ENCODE results near the gene TMEM117. TPM values are rescaled to one million over a fixed set of nuclear protein-coding genes. Genes with fewer than 3 reads are reported as not detected.
A peak's percentile ranks its signal among the peaks of the same experiment; 100 is the strongest.

Gene TMEM117
- total RNA-seq, 1 donor from 2014 or later, result 35.3 TPM

- no peaks in the 10 kb centered on the region for H3K9me3 Mint-ChIP-seq
- H3K27ac Mint-ChIP-seq, result peak overlapping the region; percentile 39
- H3K4me1 Mint-ChIP-seq, result no peaks in the 10 kb centered on the region
These were observed 77.0 kb downstream of the TMEM117 start for GRCh38 chr12:43912859-43913258.

GRCh38 chr12:43914391-43914790, 78.5 kb downstream of the TMEM117 start:
- no peaks in the 10 kb centered on the region for H3K27me3 Mint-ChIP-seq (ENCODE audit: low read depth)
- no peaks in the 10 kb centered on the region for H3K4me1 Mint-ChIP-seq
- H3K36me3 Mint-ChIP-seq, result no peaks in the 10 kb centered on the region
- DNase-seq (ENCODE audit: low spot score in 2 of 2, unreplicated experiment in 2 of 2), result no peak
- H3K9me3 Mint-ChIP-seq, result no peaks in the 10 kb centered on the region
- no peak for TF ChIP-seq CTCF (IDR thresholded peaks at IDR 0.05; ENCODE audit: unreplicated experiment)
- H3K27ac Mint-ChIP-seq, result no peak overlapping the region
- H3K4me3 Mint-ChIP-seq, result no peak overlapping the region

More at GRCh38 chr12:43912859-43913258, 77.0 kb downstream of the TMEM117 start:
- no peak for DNase-seq (ENCODE audit: low spot score in 2 of 2, unreplicated experiment in 2 of 2)
- H3K36me3 Mint-ChIP-seq, result no peaks in the 10 kb centered on the region
- H3K27me3 Mint-ChIP-seq (ENCODE audit: low read depth), result no peaks in the 10 kb centered on the region
- no peak for TF ChIP-seq CTCF (IDR thresholded peaks at IDR 0.05; ENCODE audit: unreplicated experiment)
- H3K4me3 Mint-ChIP-seq, result no peak overlapping the region

GRCh38 chr12:43914923-43915468, 79.1 kb downstream of the TMEM117 start:
- no peak for DNase-seq (ENCODE audit: low spot score in 2 of 2, unreplicated experiment in 2 of 2)
- H3K36me3 Mint-ChIP-seq, result no peaks in the 10 kb centered on the region
- H3K4me3 Mint-ChIP-seq, result no peak overlapping the region
- no peak for TF ChIP-seq CTCF (IDR thresholded peaks at IDR 0.05; ENCODE audit: unreplicated experiment)
- no peak overlapping the region for H3K27ac Mint-ChIP-seq
- H3K4me1 Mint-ChIP-seq, result no peaks in the 10 kb centered on the region
- H3K27me3 Mint-ChIP-seq (ENCODE audit: low read depth), result no peaks in the 10 kb centered on the region
- H3K9me3 Mint-ChIP-seq, result no peaks in the 10 kb centered on the region

- H3K27ac Mint-ChIP-seq, result no peak overlapping the region
- H3K4me1 Mint-ChIP-seq, result peaks cover 10% of the 10 kb centered on the region
- no peaks in the 10 kb centered on the region for H3K36me3 Mint-ChIP-seq
- no peak overlapping the region for H3K4me3 Mint-ChIP-seq
- no peak for DNase-seq (ENCODE audit: low spot score in 2 of 2, unreplicated experiment in 2 of 2)
- TF ChIP-seq CTCF (IDR thresholded peaks at IDR 0.05; ENCODE audit: unreplicated experiment), result no peak
- H3K27me3 Mint-ChIP-seq (ENCODE audit: low read depth), result no peaks in the 10 kb centered on the region
- H3K9me3 Mint-ChIP-seq, result no peaks in the 10 kb centered on the region
These were observed 82.0 kb downstream of the TMEM117 start for GRCh38 chr12:43917896-43918295.

GRCh38 chr12:43921666-43922337, 85.9 kb downstream of the TMEM117 start:
- DNase-seq (ENCODE audit: low spot score in 2 of 2, unreplicated experiment in 2 of 2), result no peak
- Mint-ChIP-seq H3K27ac (peak overlapping the region; percentile 7), H3K4me3 (no peak overlapping the region), H3K36me3 (peaks cover 8% of the 10 kb centered on the region), H3K27me3 (ENCODE audit: low read depth) (no peaks in the 10 kb centered on the region), H3K9me3 (peaks cover 6% of the 10 kb centered on the region), H3K4me1 (peaks cover 10% of the 10 kb centered on the region)
- no peak for TF ChIP-seq CTCF (IDR thresholded peaks at IDR 0.05; ENCODE audit: unreplicated experiment)
